Left ventricle myocardium inferior (tissue), 1 donor: Measurements from ENCODE around the gene MUC15. TPM values are rescaled to one million over a fixed set of nuclear protein-coding genes. Genes with fewer than 3 reads are reported as not detected.

ENCODE experiments used
- DNase-seq: peaks from one replicate; pipeline ENCODE4 v3.0.0-alpha.2; 2020
- H3K27ac ChIP-seq: fragments of 200-600 bp; replicated peaks from 2 replicates; pipeline ENCODE4 v1.8.0; 2021
- H3K27me3 ChIP-seq: fragments of 200-600 bp; 2 replicates; pipeline ENCODE4 v1.8.0; 2021; ENCODE audit warnings: low read depth
- H3K36me3 ChIP-seq: fragments of 200-600 bp; 2 replicates; pipeline ENCODE4 v1.8.0; 2021
- H3K4me1 ChIP-seq: fragments of 200-600 bp; 2 replicates; pipeline ENCODE4 v1.8.0; 2021
- H3K4me3 ChIP-seq: fragments of 200-600 bp; 2 replicates; pipeline ENCODE4 v1.8.0; 2021; ENCODE audit warnings: mild to moderate bottlenecking, moderate library complexity
- H3K9me3 ChIP-seq: fragments of 200-600 bp; replicated peaks from 2 replicates; pipeline ENCODE4 v1.8.0; 2021
- intact Hi-C: fragments of 100-400 bp; cut with micrococcal nuclease; formaldehyde crosslinking; loops from one replicate; pipeline ENCODE4 v1.11.0; 2022
- total RNA-seq: library from RNA; stranded (reverse); fragmentation: NEBNext Ultra II Directional; extraction: Animal tissue kit (Norgen Biotek cat#: 25700); gene quantifications from one replicate; pipeline ENCODE4 v1.2.1, GENCODE V29; 2021
- TF ChIP-seq, protein P1 (sequence below): fragments of 200-600 bp; IDR thresholded peaks from 2 replicates; pipeline ENCODE4 v1.8.0; 2021; ENCODE audit warnings: antibody characterized with exemption, mild to moderate bottlenecking, borderline replicate concordance
- donor health status: DM: no; HTN: yes; CAD: no; lungs with severe emphysema.

Gene MUC15
- total RNA-seq, 1 donor from 2014 or later: not detected

DNA sequence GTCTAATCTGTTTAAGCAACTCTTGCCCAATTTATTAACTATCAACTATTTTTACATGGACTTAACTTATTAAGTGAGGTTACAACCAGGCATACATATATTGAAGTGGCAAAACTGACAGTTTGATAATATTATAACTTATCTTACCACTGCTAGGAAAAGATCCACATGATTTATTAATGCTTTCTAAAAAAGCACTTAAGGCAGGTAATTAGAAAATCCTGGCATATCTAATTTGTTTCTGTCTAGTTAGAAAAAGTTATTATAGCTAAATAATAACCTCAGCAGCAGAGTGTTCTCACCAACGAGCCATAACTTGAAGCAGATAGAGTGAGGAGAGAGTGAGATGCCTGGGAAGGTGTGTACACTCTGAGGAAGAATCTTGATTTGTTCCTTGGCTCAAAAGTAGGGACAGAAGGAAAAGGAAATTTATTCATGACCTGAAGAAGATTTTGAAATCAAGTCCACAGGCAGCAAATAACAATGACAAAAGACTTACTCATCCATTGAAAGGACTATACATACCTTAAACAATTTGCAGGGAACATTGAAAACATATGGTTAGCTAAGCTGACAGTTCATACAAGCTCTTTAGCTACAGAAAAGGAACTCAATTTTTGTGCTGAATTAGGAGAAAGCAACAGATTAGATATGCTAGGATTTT, 7.1 kb upstream of the MUC15 start:
- Histone ChIP-seq H3K27ac (no peak overlapping the region), H3K9me3 (no peaks in the 10 kb centered on the region), H3K36me3 (no peaks in the 10 kb centered on the region), H3K27me3 (no peaks in the 10 kb centered on the region), H3K4me3 (no peak overlapping the region), H3K4me1 (no peaks in the 10 kb centered on the region)
- DNase-seq: no peak
- TF ChIP-seq, protein P1, sequence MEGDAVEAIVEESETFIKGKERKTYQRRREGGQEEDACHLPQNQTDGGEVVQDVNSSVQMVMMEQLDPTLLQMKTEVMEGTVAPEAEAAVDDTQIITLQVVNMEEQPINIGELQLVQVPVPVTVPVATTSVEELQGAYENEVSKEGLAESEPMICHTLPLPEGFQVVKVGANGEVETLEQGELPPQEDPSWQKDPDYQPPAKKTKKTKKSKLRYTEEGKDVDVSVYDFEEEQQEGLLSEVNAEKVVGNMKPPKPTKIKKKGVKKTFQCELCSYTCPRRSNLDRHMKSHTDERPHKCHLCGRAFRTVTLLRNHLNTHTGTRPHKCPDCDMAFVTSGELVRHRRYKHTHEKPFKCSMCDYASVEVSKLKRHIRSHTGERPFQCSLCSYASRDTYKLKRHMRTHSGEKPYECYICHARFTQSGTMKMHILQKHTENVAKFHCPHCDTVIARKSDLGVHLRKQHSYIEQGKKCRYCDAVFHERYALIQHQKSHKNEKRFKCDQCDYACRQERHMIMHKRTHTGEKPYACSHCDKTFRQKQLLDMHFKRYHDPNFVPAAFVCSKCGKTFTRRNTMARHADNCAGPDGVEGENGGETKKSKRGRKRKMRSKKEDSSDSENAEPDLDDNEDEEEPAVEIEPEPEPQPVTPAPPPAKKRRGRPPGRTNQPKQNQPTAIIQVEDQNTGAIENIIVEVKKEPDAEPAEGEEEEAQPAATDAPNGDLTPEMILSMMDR: no peak
- intact Hi-C loops: no loop called here

GRCh38 chr11:26575946-26576345, 3.9 kb upstream of the MUC15 start:
- Histone ChIP-seq H3K36me3 (no peaks in the 10 kb centered on the region), H3K4me3 (no peak overlapping the region), H3K9me3 (no peaks in the 10 kb centered on the region), H3K27me3 (no peaks in the 10 kb centered on the region), H3K27ac (no peak overlapping the region), H3K4me1 (no peaks in the 10 kb centered on the region)
- TF ChIP-seq, protein P1: no peak
- no peak for DNase-seq
- intact Hi-C loops: no loop called here

DNA sequence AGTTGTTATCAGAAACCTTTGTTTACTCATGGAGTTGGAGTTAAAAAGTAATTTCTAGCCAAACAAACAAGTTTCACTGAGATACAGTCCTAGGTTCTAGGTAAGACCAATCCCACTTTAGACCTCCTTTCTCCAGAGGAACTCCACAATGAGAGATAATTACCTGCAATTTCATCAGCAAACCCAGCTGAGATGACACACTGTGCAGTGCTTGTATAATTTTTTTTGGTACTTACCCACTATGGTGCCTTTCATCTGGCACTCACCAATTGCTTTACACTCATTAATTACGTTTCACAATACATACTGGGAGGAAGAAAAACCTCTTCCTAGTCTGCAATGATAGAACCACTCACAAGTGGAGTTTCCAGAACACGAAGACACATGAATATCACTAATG, 1.8 kb upstream of the MUC15 start:
- Histone ChIP-seq H3K9me3 (no peaks in the 10 kb centered on the region), H3K27ac (no peak overlapping the region), H3K27me3 (no peaks in the 10 kb centered on the region), H3K36me3 (no peaks in the 10 kb centered on the region), H3K4me1 (no peaks in the 10 kb centered on the region), H3K4me3 (no peak overlapping the region)
- TF ChIP-seq, protein P1: no peak
- intact Hi-C loops: no loop called here
- DNase-seq: no peak

DNA sequence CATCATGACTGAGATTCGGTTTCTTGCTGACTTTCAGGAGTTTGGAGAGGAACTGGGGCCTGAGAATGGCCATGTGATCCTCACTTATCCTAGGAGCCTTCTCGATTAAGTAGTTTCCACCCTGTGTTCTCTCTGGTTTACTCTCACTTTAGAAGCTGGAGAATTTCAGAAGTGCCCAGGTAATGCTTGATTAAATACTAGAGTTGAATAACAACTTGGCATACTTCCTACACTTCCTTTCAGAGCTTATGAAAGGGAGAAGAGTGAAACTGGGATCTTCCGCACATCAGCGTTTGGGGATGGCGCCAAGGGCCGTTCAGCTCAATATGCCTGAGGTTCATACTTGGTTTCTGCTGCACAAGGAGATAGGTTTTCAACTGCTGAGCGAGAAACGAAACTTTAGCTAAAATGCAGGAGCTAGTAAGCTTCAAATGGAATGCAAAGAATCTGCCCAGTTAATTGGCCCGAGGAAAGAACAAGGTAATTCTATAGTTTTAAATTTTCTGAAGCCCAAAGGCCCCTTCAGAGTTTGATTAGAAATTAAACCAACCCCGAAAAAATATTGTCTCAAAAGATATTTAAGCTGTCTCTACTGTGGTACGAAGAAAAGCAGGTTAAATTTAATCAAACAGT, 823 bp upstream of the MUC15 start:
- Histone ChIP-seq H3K36me3 (no peaks in the 10 kb centered on the region), H3K27ac (no peak overlapping the region), H3K4me1 (no peaks in the 10 kb centered on the region), H3K9me3 (no peaks in the 10 kb centered on the region), H3K4me3 (no peak overlapping the region), H3K27me3 (no peaks in the 10 kb centered on the region)
- TF ChIP-seq, protein P1: no peak
- DNase-seq: no peak
- intact Hi-C loops: no loop called here

DNA sequence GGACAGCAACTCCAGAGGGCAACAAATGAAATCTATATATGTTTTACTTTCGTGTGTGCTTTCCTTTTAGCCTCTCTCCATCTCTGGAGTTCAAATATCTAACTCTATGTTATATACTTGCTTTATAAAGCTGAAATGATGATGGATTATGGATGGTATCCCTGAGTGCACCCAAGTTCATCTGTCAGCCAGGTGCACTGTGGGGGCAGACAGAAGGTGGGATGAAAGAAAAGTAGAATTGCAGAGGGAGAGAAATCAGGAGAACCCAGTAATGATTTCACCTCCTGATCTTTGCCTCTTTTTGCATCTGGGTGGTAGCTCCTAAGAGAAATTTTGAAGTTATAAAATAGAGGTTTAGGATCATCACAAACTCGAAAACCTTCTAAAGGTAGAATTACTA, 2.4 kb downstream of the MUC15 start:
- Histone ChIP-seq H3K27ac (no peak overlapping the region), H3K4me1 (no peaks in the 10 kb centered on the region)
- TF ChIP-seq, protein P1: no peak

More for the DNA sequence above, 2.4 kb downstream of the MUC15 start:
- DNase-seq: no peak
- Histone ChIP-seq H3K27me3 (no peaks in the 10 kb centered on the region), H3K4me3 (no peak overlapping the region), H3K36me3 (no peaks in the 10 kb centered on the region), H3K9me3 (no peaks in the 10 kb centered on the region)
- intact Hi-C loops: no loop called here
